SHP77 treated with DMSO at 0.1 percent for 48 hours (cell line): ENCODE measurements around the gene MAD1L1.
"Not testable (repeated sequence)": the region's sequence is repeated elsewhere in the genome, so short reads cannot be mapped to it uniquely, and the experiment has no call there.

Experiments
- DNase-seq: peaks from one replicate; lab custom pipeline; 2025; lab: John Stamatoyannopoulos, UW

MAD1L1 gene

GRCh38 chr7:1837696-1838543 is 394.8 kb downstream of the MAD1L1 start:
- not testable (repeated sequence) for DNase-seq

- DNase-seq, result not testable (repeated sequence)
These were observed 400.7 kb downstream of the MAD1L1 start for GRCh38 chr7:1831933-1832535.

GRCh38 chr7:1831471-1831870 is 401.3 kb downstream of the MAD1L1 start:
- DNase-seq, result not testable (repeated sequence)

GRCh38 chr7:1829668-1830067 is 403.1 kb downstream of the MAD1L1 start:
- DNase-seq, result not testable (repeated sequence)

GRCh38 chr7:1829111-1829510 is 403.6 kb downstream of the MAD1L1 start:
- DNase-seq, result no peak

GRCh38 chr7:1828170-1828569 is 404.6 kb downstream of the MAD1L1 start:
- not testable (repeated sequence) for DNase-seq

- DNase-seq, result not testable (repeated sequence)
These were observed 405.2 kb downstream of the MAD1L1 start for GRCh38 chr7:1827521-1827981.

- not testable (repeated sequence) for DNase-seq
These were observed 405.8 kb downstream of the MAD1L1 start for GRCh38 chr7:1826931-1827330.

- DNase-seq, result no peak
These were observed 406.6 kb downstream of the MAD1L1 start for GRCh38 chr7:1825897-1826741.

- not testable (repeated sequence) for DNase-seq
These were observed 407.2 kb downstream of the MAD1L1 start for GRCh38 chr7:1825647-1825896.

- not testable (repeated sequence) for DNase-seq
These were observed 407.7 kb downstream of the MAD1L1 start for GRCh38 chr7:1824882-1825646.

- not testable (repeated sequence) for DNase-seq
These were observed 408.4 kb downstream of the MAD1L1 start for GRCh38 chr7:1824151-1824881.

GRCh38 chr7:1823376-1824150 is 409.2 kb downstream of the MAD1L1 start:
- no peak for DNase-seq

GRCh38 chr7:1819259-1819841 is 413.4 kb downstream of the MAD1L1 start:
- DNase-seq, result peak; percentile 12

- DNase-seq, result peak; percentile 52
These were observed 414.0 kb downstream of the MAD1L1 start for GRCh38 chr7:1818575-1819258.

GRCh38 chr7:1817061-1817712 is 415.6 kb downstream of the MAD1L1 start:
- no peak for DNase-seq

GRCh38 chr7:1816451-1816850 is 416.3 kb downstream of the MAD1L1 start:
- DNase-seq, result not testable (repeated sequence)

- peak; percentile 24 for DNase-seq
These were observed 417.0 kb downstream of the MAD1L1 start for GRCh38 chr7:1815551-1816281.
